Measurements from ENCODE around the gene ADGRG6.

ADGRG6 gene

GRCh38 chr6:142482974-142483373, 181.2 kb downstream of the ADGRG6 start:
- Histone ChIP-seq H3K36me3 (ENCODE audit: insufficient read depth, low read length) (no peaks in the 10 kb centered on the region), H3K4me3 (no peak overlapping the region), H3K27ac (no peak overlapping the region), H3K9ac (ENCODE audit: insufficient read length) (no peak overlapping the region), H3K9me3 (ENCODE audit: low read depth, low read length) (no peaks in the 10 kb centered on the region)
- no peak for DNase-seq (ENCODE audit: low read depth, low spot score)
- TF ChIP-seq POLR2AphosphoS5 (IDR thresholded peaks at IDR 0.05; ENCODE audit: borderline replicate concordance, low read depth, low read length) (no peak), EZH2 (IDR thresholded peaks at IDR 0.05) (no peak), FOXP2 (optimal IDR thresholded peaks at IDR 0.05; ENCODE audit: control extremely low read depth, extremely low read length, insufficient read depth) (no peak)

- Histone ChIP-seq H3K9me3 (ENCODE audit: low read depth, low read length) (no peaks in the 10 kb centered on the region), H3K9ac (ENCODE audit: insufficient read length) (no peak overlapping the region), H3K4me3 (no peak overlapping the region), H3K36me3 (ENCODE audit: insufficient read depth, low read length) (no peaks in the 10 kb centered on the region), H3K27ac (no peak overlapping the region)
- no peak for DNase-seq (ENCODE audit: low read depth, low spot score)
- TF ChIP-seq FOXP2 (optimal IDR thresholded peaks at IDR 0.05; ENCODE audit: control extremely low read depth, extremely low read length, insufficient read depth) (no peak), POLR2AphosphoS5 (IDR thresholded peaks at IDR 0.05; ENCODE audit: borderline replicate concordance, low read depth, low read length) (no peak), EZH2 (IDR thresholded peaks at IDR 0.05) (no peak)
Observed at GRCh38 chr6:142485256-142485655, 183.4 kb downstream of the ADGRG6 start.

- Histone ChIP-seq H3K4me3 (no peak overlapping the region), H3K36me3 (ENCODE audit: insufficient read depth, low read length) (no peaks in the 10 kb centered on the region), H3K9ac (ENCODE audit: insufficient read length) (no peak overlapping the region), H3K27ac (no peak overlapping the region), H3K9me3 (ENCODE audit: low read depth, low read length) (no peaks in the 10 kb centered on the region)
- TF ChIP-seq POLR2AphosphoS5 (IDR thresholded peaks at IDR 0.05; ENCODE audit: borderline replicate concordance, low read depth, low read length) (no peak), FOXP2 (optimal IDR thresholded peaks at IDR 0.05; ENCODE audit: control extremely low read depth, extremely low read length, insufficient read depth) (no peak), EZH2 (IDR thresholded peaks at IDR 0.05) (no peak)
- DNase-seq (ENCODE audit: low read depth, low spot score): no peak
Observed at GRCh38 chr6:142489722-142490610, 188.2 kb downstream of the ADGRG6 start.

Data from SK-N-MC (cell line).